ENCODE data around the gene PDE3A.

DNA sequence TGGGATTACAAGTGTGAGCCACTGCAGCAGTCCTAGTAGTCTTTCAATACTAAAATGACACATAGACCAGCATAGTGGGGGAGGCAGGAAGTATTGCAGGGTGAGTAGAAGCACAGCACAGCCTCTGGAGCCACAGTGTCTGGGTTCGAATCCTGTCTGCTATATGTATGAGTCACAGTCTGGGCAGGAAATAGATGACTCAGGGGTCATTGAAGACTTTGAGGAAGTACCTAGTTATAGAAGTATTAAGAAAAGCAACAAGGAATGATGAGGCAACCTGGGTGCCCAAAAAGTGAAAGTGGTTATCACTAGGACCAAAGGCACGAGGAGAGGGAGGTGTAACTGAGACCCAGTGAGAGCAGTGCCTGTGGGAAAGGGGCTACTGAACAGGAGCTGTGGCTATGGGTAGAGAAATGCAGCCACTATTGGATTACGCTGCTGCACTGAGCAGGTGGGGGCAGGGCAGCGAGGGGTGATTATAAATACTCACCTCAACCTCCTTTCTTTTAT, 124.0 kb downstream of the PDE3A start:
- TF ChIP-seq, protein P1, sequence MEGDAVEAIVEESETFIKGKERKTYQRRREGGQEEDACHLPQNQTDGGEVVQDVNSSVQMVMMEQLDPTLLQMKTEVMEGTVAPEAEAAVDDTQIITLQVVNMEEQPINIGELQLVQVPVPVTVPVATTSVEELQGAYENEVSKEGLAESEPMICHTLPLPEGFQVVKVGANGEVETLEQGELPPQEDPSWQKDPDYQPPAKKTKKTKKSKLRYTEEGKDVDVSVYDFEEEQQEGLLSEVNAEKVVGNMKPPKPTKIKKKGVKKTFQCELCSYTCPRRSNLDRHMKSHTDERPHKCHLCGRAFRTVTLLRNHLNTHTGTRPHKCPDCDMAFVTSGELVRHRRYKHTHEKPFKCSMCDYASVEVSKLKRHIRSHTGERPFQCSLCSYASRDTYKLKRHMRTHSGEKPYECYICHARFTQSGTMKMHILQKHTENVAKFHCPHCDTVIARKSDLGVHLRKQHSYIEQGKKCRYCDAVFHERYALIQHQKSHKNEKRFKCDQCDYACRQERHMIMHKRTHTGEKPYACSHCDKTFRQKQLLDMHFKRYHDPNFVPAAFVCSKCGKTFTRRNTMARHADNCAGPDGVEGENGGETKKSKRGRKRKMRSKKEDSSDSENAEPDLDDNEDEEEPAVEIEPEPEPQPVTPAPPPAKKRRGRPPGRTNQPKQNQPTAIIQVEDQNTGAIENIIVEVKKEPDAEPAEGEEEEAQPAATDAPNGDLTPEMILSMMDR (IDR thresholded peaks at IDR 0.05) = no peak
- TF ChIP-seq POLR2A (IDR thresholded peaks at IDR 0.05) = no peak
- no peak for TF ChIP-seq POLR2AphosphoS5 (IDR thresholded peaks at IDR 0.05)

Data from breast epithelium (tissue), 3 donors.